A673 (cell line): ENCODE results near the gene IQCH.

Experiments
- EZH2 ChIP-seq: fragments of 200-600 bp; sonication (generic); IDR thresholded peaks from 2 replicates; pipeline ENCODE4 v1.6.1; 2017; ENCODE audit warnings: borderline replicate concordance, low read depth, mild to moderate bottlenecking, mixed read lengths, antibody characterized with exemption, low read length; ENCODE audit not compliant: poor library complexity, severe bottlenecking
- TF ChIP-seq, protein P1 (sequence below): fragments of 300-800, 200-600 bp; sonication (generic); conservative IDR thresholded peaks from 2 replicates; pipeline ENCODE4 v1.5.1; 2017; ENCODE audit warnings: low read depth, mild to moderate bottlenecking, antibody characterized with exemption, low read length, moderate library complexity, mixed read lengths

DNA sequence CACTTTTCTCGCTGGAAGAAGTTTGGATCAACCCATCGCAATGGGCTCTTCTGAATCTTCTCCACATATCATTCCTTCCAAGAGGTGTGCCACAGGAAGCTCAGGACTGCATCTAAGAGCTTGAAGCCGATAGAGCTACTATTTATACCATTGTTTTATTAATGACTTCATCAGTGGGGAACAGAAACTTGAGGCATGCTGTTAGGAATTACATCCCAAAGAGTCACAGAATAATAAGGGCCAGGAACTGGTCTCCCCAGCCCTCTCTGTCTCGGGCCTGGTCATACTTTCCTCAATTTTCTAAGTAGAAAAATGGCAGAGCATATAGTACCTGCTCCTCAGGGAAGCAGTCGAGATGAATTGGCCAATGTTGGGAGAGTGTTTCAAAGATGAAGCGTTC lies 249.5 kb downstream of the IQCH start:
- TF ChIP-seq, protein P1, sequence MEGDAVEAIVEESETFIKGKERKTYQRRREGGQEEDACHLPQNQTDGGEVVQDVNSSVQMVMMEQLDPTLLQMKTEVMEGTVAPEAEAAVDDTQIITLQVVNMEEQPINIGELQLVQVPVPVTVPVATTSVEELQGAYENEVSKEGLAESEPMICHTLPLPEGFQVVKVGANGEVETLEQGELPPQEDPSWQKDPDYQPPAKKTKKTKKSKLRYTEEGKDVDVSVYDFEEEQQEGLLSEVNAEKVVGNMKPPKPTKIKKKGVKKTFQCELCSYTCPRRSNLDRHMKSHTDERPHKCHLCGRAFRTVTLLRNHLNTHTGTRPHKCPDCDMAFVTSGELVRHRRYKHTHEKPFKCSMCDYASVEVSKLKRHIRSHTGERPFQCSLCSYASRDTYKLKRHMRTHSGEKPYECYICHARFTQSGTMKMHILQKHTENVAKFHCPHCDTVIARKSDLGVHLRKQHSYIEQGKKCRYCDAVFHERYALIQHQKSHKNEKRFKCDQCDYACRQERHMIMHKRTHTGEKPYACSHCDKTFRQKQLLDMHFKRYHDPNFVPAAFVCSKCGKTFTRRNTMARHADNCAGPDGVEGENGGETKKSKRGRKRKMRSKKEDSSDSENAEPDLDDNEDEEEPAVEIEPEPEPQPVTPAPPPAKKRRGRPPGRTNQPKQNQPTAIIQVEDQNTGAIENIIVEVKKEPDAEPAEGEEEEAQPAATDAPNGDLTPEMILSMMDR = no peak
- no peak for TF ChIP-seq EZH2
